M059J (cell line): ENCODE measurements around the gene GNGT1. TPM values are rescaled to one million over a fixed set of nuclear protein-coding genes. Genes with fewer than 3 reads are reported as not detected.

Source experiments
- DNase-seq: peaks from one replicate; pipeline ENCODE4 v3.0.0-alpha.2; 2012; ENCODE audit warnings: low read depth
- total RNA-seq: library from RNA; depleted of rRNA; stranded (reverse); fragments of >200 nt; shearing (Covaris generic); gene quantifications from 2 replicates; pipeline ENCODE4 v1.2.3, GENCODE V29; 2014; rRNA removed

The GNGT1 gene
- not detected in 2 replicates for total RNA-seq

DNA sequence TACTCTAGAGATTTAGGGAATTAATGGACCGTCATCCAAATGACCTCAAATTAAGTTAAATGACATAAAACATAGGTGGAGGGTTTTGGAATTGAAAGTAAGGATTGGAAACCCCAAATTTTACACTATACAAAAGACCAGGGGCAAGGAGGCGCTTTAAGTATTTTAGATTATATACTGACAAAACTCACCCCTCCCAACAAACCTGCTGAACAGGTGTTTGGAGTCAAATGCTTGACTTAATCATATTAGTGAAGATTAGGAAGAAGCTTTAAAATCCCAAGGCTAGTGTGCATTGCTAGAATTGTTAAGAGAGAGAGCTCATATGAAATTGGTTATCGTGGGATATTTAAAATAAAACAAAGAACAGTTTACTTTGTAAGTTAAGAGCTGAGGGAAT is at the start of gene GNGT1:
TSS of gene GNGT1 (plus strand) at position 301 of the 400 bp plus-strand sequence. CDS start 180 bp downstream, outside the sequence.
- DNase-seq = no peak

GRCh38 chr7:93858857-93859256 is 47.5 kb upstream of the GNGT1 start:
- no peak for DNase-seq

- no peak for DNase-seq
Measured at GRCh38 chr7:93860261-93860660, 46.1 kb upstream of the GNGT1 start.

GRCh38 chr7:93861325-93861949 is 44.9 kb upstream of the GNGT1 start:
- no peak for DNase-seq

- DNase-seq = no peak
Measured at GRCh38 chr7:93862651-93863050, 43.7 kb upstream of the GNGT1 start.

DNA sequence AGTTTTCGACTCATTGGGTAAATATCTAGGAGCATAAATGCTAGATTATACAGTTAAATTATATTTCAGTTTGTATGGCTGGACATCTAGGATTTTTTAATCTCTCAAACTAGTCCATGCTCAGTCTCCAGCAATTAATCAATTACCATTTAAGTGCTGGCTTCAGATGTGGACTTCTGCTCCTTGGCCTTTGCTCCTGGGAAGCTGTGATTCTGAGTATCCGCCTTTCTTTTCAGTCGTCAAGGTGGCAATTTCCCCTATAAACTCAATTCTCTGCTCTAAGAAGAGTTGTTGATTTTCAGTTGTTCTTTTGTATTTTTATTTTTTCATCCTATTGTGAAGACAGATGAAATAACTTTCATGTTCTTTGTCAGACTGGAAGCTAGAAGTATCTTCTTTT is 39.5 kb upstream of the GNGT1 start:
- no peak for DNase-seq

DNA sequence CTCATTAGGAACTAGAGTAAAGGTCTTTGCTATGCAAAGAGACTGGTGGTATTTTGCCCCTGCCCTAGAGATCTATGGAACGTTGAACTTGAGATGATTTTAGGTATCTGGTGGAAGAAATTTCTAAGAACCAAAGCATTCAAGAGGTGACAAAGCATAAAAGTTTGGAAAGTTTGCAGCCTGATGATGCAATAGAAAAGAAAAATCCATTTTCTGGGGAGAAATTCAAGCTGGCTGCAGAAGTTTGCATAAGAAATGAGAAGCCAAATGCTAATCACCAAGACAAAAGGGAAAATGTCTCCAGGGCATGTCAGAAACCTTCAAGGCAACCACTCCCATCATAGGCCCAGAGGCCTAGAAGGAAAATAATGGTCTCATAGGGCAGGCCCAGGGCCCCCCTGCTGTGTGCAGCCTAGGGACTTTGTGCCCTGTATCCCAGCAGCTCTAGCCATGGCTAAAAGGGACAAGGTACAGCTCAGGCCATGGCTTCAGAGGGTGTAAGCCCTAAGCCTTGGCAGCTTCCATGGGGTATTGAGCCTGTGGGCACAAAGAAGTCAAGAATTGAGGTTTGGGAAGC is 32.3 kb upstream of the GNGT1 start:
- DNase-seq = peak; percentile 14

- DNase-seq = peak; percentile 50
Measured at GRCh38 chr7:93877742-93878141, 28.6 kb upstream of the GNGT1 start.

DNA sequence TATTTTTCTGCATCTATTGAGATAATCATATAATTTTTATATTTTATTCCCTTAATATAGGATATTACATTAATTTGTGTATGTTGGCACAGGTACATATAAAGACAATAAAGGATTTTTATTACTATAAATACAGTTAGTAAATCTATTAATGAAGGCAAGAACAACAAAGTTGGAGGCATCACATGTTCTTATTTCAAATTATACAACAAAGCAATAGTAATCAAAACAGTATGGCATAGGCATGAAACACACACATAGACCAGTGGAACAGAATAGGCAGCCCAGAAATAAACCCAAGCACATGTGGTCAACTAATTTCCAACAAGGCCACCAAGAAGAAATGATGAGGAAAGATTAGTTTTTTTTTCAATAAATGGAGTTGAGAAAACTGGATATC is 27.0 kb upstream of the GNGT1 start:
- no peak for DNase-seq

DNA sequence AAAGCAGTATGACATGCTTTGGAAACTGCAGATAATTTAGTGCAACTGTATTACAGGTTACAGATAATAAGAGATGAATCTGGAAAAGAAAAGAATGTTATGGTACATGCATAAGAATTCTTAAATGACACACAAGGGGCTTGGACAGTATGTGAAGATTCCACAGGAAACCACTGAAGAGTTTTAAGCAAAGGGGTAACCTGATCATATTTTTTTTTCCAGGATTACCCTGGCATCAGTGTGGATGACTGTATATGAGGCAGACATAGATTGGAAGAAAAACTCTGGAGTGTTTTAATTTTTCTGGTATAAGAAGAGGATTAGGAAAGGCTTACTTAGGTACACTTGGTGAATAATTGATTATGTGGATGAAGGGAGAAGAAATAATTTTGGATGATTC is 23.9 kb upstream of the GNGT1 start:
- no peak for DNase-seq

DNA sequence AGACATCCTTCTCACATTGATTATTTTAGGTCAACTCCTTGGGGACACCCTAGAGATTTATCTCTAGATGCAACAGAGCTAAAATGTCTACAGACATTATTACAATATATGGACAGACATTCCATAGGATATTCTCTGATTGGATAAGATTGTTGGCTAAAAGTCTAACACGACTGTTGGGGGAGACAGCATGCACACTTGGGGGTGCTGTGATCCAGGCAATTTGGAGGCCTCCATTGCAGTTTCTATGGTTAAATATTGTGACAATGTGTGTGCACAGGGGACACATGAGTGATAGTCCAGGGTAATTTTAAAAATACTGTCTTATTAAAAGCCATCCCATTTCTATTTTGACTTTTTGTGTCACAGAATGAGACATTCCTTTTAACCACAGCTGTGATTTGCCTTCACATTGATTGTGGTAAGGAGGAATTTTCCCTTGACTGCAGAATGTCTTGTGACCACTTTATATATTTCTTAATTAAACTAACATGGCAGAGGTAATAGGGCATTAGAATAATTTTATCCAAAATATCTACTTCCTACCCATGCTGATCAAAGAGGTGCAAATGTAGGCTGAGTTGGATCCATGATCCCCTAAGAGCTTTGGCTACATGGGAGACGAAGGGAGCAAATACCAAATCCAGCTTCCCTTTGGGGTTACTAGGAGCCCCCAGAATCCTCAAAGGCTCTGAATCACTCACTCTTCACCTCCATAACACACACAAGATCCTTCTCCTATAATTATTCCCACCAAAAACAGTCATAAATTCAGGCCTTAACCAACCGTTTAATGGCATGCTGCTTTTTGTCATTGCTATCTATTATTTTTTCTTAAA is 23.1 kb upstream of the GNGT1 start:
- DNase-seq = peak; percentile 52

GRCh38 chr7:93883917-93884345 is 22.4 kb upstream of the GNGT1 start:
- no peak for DNase-seq

GRCh38 chr7:93884541-93884940 is 21.8 kb upstream of the GNGT1 start:
- no peak for DNase-seq

GRCh38 chr7:93889261-93889660 is 17.1 kb upstream of the GNGT1 start:
- peak; percentile 20 for DNase-seq

- DNase-seq = peak; percentile 15
Measured at GRCh38 chr7:93890041-93890463, 16.3 kb upstream of the GNGT1 start.

DNA sequence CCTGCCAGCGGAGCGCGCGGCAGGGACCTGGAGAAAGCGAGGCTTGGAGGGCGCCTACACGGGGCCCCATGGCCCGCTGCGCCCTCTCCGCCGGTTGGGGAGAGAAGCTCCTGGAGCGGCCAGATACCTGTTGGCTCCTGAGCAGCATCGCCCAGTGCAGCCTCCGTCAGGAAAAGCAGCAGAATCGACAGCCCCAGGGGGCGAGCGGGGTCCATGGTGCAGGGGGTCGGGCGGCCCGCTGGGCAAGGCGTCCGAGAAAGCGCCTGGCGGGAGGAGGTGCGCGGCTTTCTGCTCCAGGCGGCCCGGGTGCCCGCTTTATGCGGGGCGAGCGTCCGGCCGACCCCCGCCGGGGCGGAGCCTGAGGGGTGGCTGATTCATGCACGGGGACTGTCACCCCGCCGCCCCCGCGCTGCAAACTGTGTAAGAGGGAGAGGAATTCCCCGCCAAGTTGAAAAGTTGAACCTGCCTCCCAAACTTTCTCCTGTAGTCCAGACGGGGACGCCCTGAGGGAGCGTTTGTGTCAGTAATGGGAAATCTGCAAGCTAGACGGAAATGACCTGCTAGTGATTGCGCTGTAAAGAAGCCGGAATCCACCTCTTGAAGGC is 15.8 kb upstream of the GNGT1 start, which contains the start of gene TFPI2:
TSS of gene TFPI2 (minus strand) at position 290 of the 605 bp plus-strand sequence. CDS start at position 215, 75 bp downstream.
- DNase-seq = peak; percentile 84

- DNase-seq = peak; percentile 22
Measured at GRCh38 chr7:93894426-93894825, 11.9 kb upstream of the GNGT1 start.

- DNase-seq = no peak
Measured at GRCh38 chr7:93894966-93895640, 11.3 kb upstream of the GNGT1 start.

- DNase-seq = no peak
Measured at GRCh38 chr7:93895859-93896600, 10.3 kb upstream of the GNGT1 start.

- DNase-seq = no peak
Measured at GRCh38 chr7:93897680-93898079, 8.7 kb upstream of the GNGT1 start.
